Upper lobe of left lung (tissue), 6 donors: ENCODE results near the gene PTPRN2. TPM values are rescaled to one million over a fixed set of nuclear protein-coding genes. Genes with fewer than 3 reads are reported as not detected.

Experiments used
- ATAC-seq, 2 donors: fragments of 200-7000 bp; cut with Tn5 transposase; one replicate each; pipeline ENCODE4 v1.9.1; 2022; ENCODE audit warnings: mild to moderate bottlenecking in 2 of 2, moderate library complexity in 2 of 2; ENCODE audit not compliant: low FRiP score in 2 of 2
- DNase-seq, 2 donors: peaks; one replicate each; pipeline ENCODE4 v3.0.0-alpha.2; 2019 to 2020
- H3K27ac ChIP-seq, 4 donors: fragments of 200-600 bp; sonication (generic); one replicate each; pipeline ENCODE4 v1.5.1; 2016 to 2019
- H3K27me3 ChIP-seq, 4 donors: fragments of 200-600 bp; sonication (generic); one replicate each; pipeline ENCODE4 v1.5.1; 2017 to 2019
- H3K36me3 ChIP-seq, 4 donors: fragments of 200-600 bp; sonication (generic); one replicate each; pipeline ENCODE4 v1.5.1; 2016 to 2019
- H3K4me1 ChIP-seq, 4 donors: fragments of 200-600 bp; sonication (generic); one replicate each; pipeline ENCODE4 v1.5.1; 2018 to 2019
- H3K4me3 ChIP-seq, 4 donors: fragments of 200-600 bp; sonication (generic); one replicate each; pipeline ENCODE4 v1.5.1; 2017 to 2019; ENCODE audit warnings: mild to moderate bottlenecking in 2 of 4, moderate library complexity in 1 of 4
- H3K9me3 ChIP-seq, 4 donors: fragments of 200-600 bp; sonication (generic); one replicate each; pipeline ENCODE4 v1.5.1; 2018 to 2019
- EP300 ChIP-seq, 4 donors: sonication (generic); formaldehyde crosslinking; IDR thresholded peaks; one replicate each; pipeline ENCODE4 v1.5.1; 2017; ENCODE audit warnings: antibody characterized with exemption in 4 of 4, control low read depth in 2 of 4
- POLR2A ChIP-seq, 4 donors: fragments of 450-650 bp; IDR thresholded peaks; one replicate each; pipeline ENCODE4 v1.5.1; 2016 to 2017; ENCODE audit warnings: antibody characterized with exemption in 4 of 4, mild to moderate bottlenecking in 2 of 4
- POLR2AphosphoS5 ChIP-seq, 2 donors: sonication (generic); formaldehyde crosslinking; IDR thresholded peaks; one replicate each; pipeline ENCODE4 v1.5.1; 2017; ENCODE audit warnings: antibody characterized with exemption in 2 of 2
- WGBS, 2 donors: methylation state at CpG; one replicate each; pipeline ENCODE4 v1.1.5; 2017 to 2018; 5-methylcytosine and 5-hydroxymethylcytosine counted together
- total RNA-seq, 6 donors: library from RNA; depleted of rRNA in 4 of 6; stranded (reverse); fragments of >200 nt in 4 of 6; gene quantifications; one replicate each; pipeline versions ENCODE4 v1.1.0 to v1.2.1, GENCODE V29; 2016 to 2021
- TF ChIP-seq, protein P1 (sequence below), 6 experiments: fragments of 450-650 bp in 4 of 6; fragments of 200-600 bp in 2 of 6; sonication (generic) in 2 of 6; IDR thresholded peaks; one replicate each; pipeline ENCODE4 v1.5.1; 2016 to 2019; ENCODE audit warnings: antibody characterized with exemption in 6 of 6
- donor health status: DM: no; HTN: no; CAD: no; lungs with moderate emphysema.
- donor health status: DM: no; HTN: yes; CAD: no; lungs with severe emphysema.

The PTPRN2 gene
- total RNA-seq, 6 donors from 2014 or later, result 3.3 to 7.9 (median 5.2) TPM

- no peak overlapping the region for H3K4me3 ChIP-seq
- H3K9me3 ChIP-seq, result no peaks in the 10 kb centered on the region
- no peaks in the 10 kb centered on the region for H3K36me3 ChIP-seq
- no peaks in the 10 kb centered on the region for H3K4me1 ChIP-seq
- WGBS, 2 donors, result 89 to 92% methylated on average over 21 of the region's 21 CpGs
- H3K27ac ChIP-seq, result no peak overlapping the region
- no peak for TF ChIP-seq EP300 (IDR thresholded peaks at IDR 0.05)
- TF ChIP-seq POLR2AphosphoS5 (IDR thresholded peaks at IDR 0.05), result no peak
- TF ChIP-seq, protein P1, sequence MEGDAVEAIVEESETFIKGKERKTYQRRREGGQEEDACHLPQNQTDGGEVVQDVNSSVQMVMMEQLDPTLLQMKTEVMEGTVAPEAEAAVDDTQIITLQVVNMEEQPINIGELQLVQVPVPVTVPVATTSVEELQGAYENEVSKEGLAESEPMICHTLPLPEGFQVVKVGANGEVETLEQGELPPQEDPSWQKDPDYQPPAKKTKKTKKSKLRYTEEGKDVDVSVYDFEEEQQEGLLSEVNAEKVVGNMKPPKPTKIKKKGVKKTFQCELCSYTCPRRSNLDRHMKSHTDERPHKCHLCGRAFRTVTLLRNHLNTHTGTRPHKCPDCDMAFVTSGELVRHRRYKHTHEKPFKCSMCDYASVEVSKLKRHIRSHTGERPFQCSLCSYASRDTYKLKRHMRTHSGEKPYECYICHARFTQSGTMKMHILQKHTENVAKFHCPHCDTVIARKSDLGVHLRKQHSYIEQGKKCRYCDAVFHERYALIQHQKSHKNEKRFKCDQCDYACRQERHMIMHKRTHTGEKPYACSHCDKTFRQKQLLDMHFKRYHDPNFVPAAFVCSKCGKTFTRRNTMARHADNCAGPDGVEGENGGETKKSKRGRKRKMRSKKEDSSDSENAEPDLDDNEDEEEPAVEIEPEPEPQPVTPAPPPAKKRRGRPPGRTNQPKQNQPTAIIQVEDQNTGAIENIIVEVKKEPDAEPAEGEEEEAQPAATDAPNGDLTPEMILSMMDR (IDR thresholded peaks at IDR 0.05), result no peak
- no peak for TF ChIP-seq POLR2A (IDR thresholded peaks at IDR 0.05)
- H3K27me3 ChIP-seq, result no peaks in the 10 kb centered on the region
- DNase-seq, result no peak
- no peak for ATAC-seq
Observed at GRCh38 chr7:157801113-157801512, 786.5 kb downstream of the PTPRN2 start.

DNA sequence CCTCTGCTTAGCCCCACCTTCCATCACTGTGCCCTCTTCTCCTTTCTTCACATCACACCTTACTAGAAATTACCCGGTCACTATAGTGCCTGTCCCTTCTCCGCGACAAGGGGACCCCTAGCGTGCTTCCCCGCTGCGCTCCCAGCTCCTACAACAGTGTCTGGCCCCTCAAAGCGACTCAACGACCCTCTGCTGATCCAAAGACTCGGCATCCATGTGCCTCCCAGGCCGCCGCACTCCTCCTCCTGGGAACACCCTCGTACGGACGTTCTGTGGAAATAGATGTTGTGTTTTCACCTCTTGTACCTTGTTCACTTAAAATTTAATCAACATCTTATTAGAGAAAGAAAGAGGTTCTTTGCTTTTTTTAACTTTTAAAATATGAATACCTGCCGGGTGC, 787.3 kb downstream of the PTPRN2 start:
- Histone ChIP-seq H3K27me3 (no peaks in the 10 kb centered on the region), H3K36me3 (no peaks in the 10 kb centered on the region), H3K9me3 (no peaks in the 10 kb centered on the region), H3K4me3 (no peak overlapping the region), H3K4me1 (no peaks in the 10 kb centered on the region), H3K27ac (no peak overlapping the region)
- no peak for ATAC-seq
- no peak for TF ChIP-seq EP300 (IDR thresholded peaks at IDR 0.05)
- 93 to 95% methylated on average over 15 of the region's 15 CpGs for WGBS, 2 donors
- no peak for DNase-seq

DNA sequence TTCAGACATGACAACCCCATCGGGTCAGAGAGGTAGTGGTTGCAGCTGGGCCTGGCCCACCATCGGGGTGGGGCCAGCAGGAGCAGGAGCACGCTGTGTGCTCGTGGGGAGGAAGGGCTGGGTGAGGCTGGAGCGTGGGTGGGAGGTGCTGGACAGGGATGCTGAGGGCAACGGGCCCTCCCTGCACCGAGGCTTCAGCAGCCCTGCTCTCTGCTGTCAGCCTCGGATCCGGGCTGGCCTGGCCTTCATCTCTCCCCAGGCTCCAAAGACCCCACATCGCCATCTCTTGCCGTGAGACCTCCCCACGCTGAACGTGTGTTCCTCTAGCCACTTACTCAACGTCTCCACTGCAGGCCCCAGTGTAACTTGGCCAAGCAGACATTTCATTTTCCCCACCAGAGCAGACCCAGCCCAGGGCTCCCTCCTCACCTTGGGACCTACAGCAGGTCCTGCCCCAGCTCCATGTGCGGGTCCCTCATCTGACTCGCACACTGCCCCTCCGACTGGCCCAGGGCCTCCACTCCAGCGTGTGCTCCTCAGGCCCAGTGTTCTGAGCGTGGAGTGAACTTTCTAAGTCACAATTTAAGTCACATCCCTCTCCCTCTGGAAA, 788.4 kb downstream of the PTPRN2 start:
- no peaks in the 10 kb centered on the region for H3K9me3 ChIP-seq
- H3K36me3 ChIP-seq, result no peaks in the 10 kb centered on the region
- ATAC-seq (peak in 1 of 2 donors; percentile 5), DNase-seq (no peak)
- H3K4me3 ChIP-seq, result no peak overlapping the region
- 76 to 79% methylated on average over 18 to 19 of the region's 19 CpGs for WGBS, 2 donors
- H3K4me1 ChIP-seq, result no peaks in the 10 kb centered on the region
- no peaks in the 10 kb centered on the region for H3K27me3 ChIP-seq
- H3K27ac ChIP-seq, result no peak overlapping the region
- TF ChIP-seq, protein P1 (IDR thresholded peaks at IDR 0.05), result no peak
- no peak for TF ChIP-seq EP300 (IDR thresholded peaks at IDR 0.05)
- no peak for TF ChIP-seq POLR2AphosphoS5 (IDR thresholded peaks at IDR 0.05)
- TF ChIP-seq POLR2A (IDR thresholded peaks at IDR 0.05), result no peak

GRCh38 chr7:157797361-157797760, 790.3 kb downstream of the PTPRN2 start:
- Histone ChIP-seq H3K27me3 (no peaks in the 10 kb centered on the region), H3K4me1 (no peaks in the 10 kb centered on the region), H3K27ac (no peak overlapping the region), H3K4me3 (no peak overlapping the region), H3K9me3 (no peaks in the 10 kb centered on the region), H3K36me3 (no peaks in the 10 kb centered on the region)
- 82% methylated on average over 12 of the region's 12 CpGs for WGBS, 2 donors
- DNase-seq (no peak), ATAC-seq (no peak)
- TF ChIP-seq POLR2AphosphoS5 (IDR thresholded peaks at IDR 0.05) (no peak), EP300 (IDR thresholded peaks at IDR 0.05) (no peak), POLR2A (IDR thresholded peaks at IDR 0.05) (no peak)
- TF ChIP-seq, protein P1 (IDR thresholded peaks at IDR 0.05), result no peak

GRCh38 chr7:157796846-157797245, 790.8 kb downstream of the PTPRN2 start:
- WGBS, 2 donors, result 90 to 94% methylated on average over 13 to 19 of the region's 19 CpGs
- no peaks in the 10 kb centered on the region for H3K4me1 ChIP-seq
- ATAC-seq, result no peak
- no peak overlapping the region for H3K4me3 ChIP-seq
- H3K27me3 ChIP-seq, result no peaks in the 10 kb centered on the region
- no peaks in the 10 kb centered on the region for H3K36me3 ChIP-seq
- TF ChIP-seq, protein P1 (IDR thresholded peaks at IDR 0.05), result no peak
- no peak for TF ChIP-seq EP300 (IDR thresholded peaks at IDR 0.05)
- no peak for TF ChIP-seq POLR2AphosphoS5 (IDR thresholded peaks at IDR 0.05)
- no peak for TF ChIP-seq POLR2A (IDR thresholded peaks at IDR 0.05)
- no peak for DNase-seq
- H3K27ac ChIP-seq, result no peak overlapping the region
- H3K9me3 ChIP-seq, result no peaks in the 10 kb centered on the region
